Dedifferentiated amniotic fluid mesenchymal stem cell (primary cell): ENCODE data around the gene MYO16.

Source experiments
- DNase-seq: peaks from one replicate; pipeline ENCODE4 v3.0.0-alpha.2; 2016; ENCODE audit errors: extremely low spot score

MYO16 gene

GRCh38 chr13:109121826-109122225 is 492.4 kb downstream of the MYO16 start:
- DNase-seq, result no peak

GRCh38 chr13:109123971-109124370 is 494.6 kb downstream of the MYO16 start:
- DNase-seq, result no peak

GRCh38 chr13:109126178-109126577 is 496.8 kb downstream of the MYO16 start:
- no peak for DNase-seq

GRCh38 chr13:109126891-109127641 is 497.7 kb downstream of the MYO16 start:
- no peak for DNase-seq

- DNase-seq, result no peak
Observed at GRCh38 chr13:109128121-109128520, 498.7 kb downstream of the MYO16 start.

GRCh38 chr13:109130093-109130835 is 500.9 kb downstream of the MYO16 start:
- DNase-seq, result no peak

- peak; percentile 40 for DNase-seq
Observed at GRCh38 chr13:109131698-109132257, 502.4 kb downstream of the MYO16 start.

GRCh38 chr13:109135018-109135417 is 505.6 kb downstream of the MYO16 start:
- DNase-seq, result no peak

GRCh38 chr13:109136873-109137272 is 507.5 kb downstream of the MYO16 start:
- no peak for DNase-seq

GRCh38 chr13:109139346-109139745 is 509.9 kb downstream of the MYO16 start:
- no peak for DNase-seq

GRCh38 chr13:109140054-109140453 is 510.6 kb downstream of the MYO16 start:
- no peak for DNase-seq

GRCh38 chr13:109140479-109141349 is 511.3 kb downstream of the MYO16 start:
- no peak for DNase-seq

GRCh38 chr13:109141706-109142105 is 512.3 kb downstream of the MYO16 start:
- no peak for DNase-seq

- DNase-seq, result no peak
Observed at GRCh38 chr13:109144693-109145437, 515.5 kb downstream of the MYO16 start.

GRCh38 chr13:109145631-109146030 is 516.2 kb downstream of the MYO16 start:
- DNase-seq, result peak; percentile 87

- DNase-seq, result no peak
Observed at GRCh38 chr13:109146393-109146792, 517.0 kb downstream of the MYO16 start.

- DNase-seq, result no peak
Observed at GRCh38 chr13:109146912-109147647, 517.7 kb downstream of the MYO16 start.

GRCh38 chr13:109148243-109148642 is 518.8 kb downstream of the MYO16 start:
- no peak for DNase-seq

- DNase-seq, result no peak
Observed at GRCh38 chr13:109150696-109151095, 521.3 kb downstream of the MYO16 start.

GRCh38 chr13:109151255-109151654 is 521.8 kb downstream of the MYO16 start:
- DNase-seq, result no peak
